OCI-LY1 (cell line): ENCODE measurements around the gene GULP1.
"Not testable (repeated sequence)": the region's sequence is repeated elsewhere in the genome, so short reads cannot be mapped to it uniquely, and the experiment has no call there.

Source experiments
- H2AFZ ChIP-seq: fragments of 200-600 bp; sonication (generic), shearing (Covaris generic); 2 replicates; pipeline ENCODE4 v1.6.0; 2014; ENCODE audit warnings: antibody characterized with exemption, mild to moderate bottlenecking, low read length
- H3F3A ChIP-seq: fragments of 200-600 bp; sonication (generic), shearing (Covaris generic); 2 replicates; pipeline ENCODE4 v1.6.0; 2014; ENCODE audit warnings: mild to moderate bottlenecking, antibody characterized with exemption, low read length, moderate library complexity; ENCODE audit not compliant: insufficient read depth
- H3K27ac ChIP-seq: fragments of 200-600 bp; sonication (generic); 2 replicates; pipeline ENCODE4 v1.5.1; 2014; ENCODE audit warnings: low read length, mixed run types, mild to moderate bottlenecking, low read depth; ENCODE audit not compliant: poor library complexity, severe bottlenecking
- H3K27me3 ChIP-seq: fragments of 200-600 bp; sonication (generic); 2 replicates; pipeline ENCODE4 v1.6.0; 2014; ENCODE audit warnings: antibody characterized with exemption, mild to moderate bottlenecking, low read length, moderate library complexity; ENCODE audit not compliant: insufficient read depth
- H3K36me3 ChIP-seq: fragments of 200-600 bp; sonication (generic); 2 replicates; pipeline ENCODE4 v1.6.1; 2014; ENCODE audit warnings: mild to moderate bottlenecking, antibody characterized with exemption, low read length, moderate library complexity, mixed read lengths; ENCODE audit not compliant: insufficient read depth
- H3K4me1 ChIP-seq: fragments of 200-600 bp; sonication (generic); 2 replicates; pipeline ENCODE4 v1.5.1; 2014; ENCODE audit warnings: mild to moderate bottlenecking, low read length, moderate library complexity; ENCODE audit not compliant: insufficient read depth, severe bottlenecking
- H3K4me2 ChIP-seq: fragments of 200-600 bp; sonication (generic), shearing (Covaris generic); 2 replicates; pipeline ENCODE4 v1.6.1; 2014; ENCODE audit warnings: low read length
- H3K4me3 ChIP-seq: fragments of 200-600 bp; sonication (generic); 2 replicates; pipeline ENCODE4 v1.5.1; 2014; ENCODE audit warnings: low read length, low read depth, mild to moderate bottlenecking, mixed read lengths; ENCODE audit not compliant: poor library complexity, severe bottlenecking
- H3K79me2 ChIP-seq: fragments of 200-600 bp; shearing (Covaris generic); 2 replicates; pipeline ENCODE4 v1.6.1; 2016; ENCODE audit warnings: mixed run types, low read length, mixed read lengths; ENCODE audit not compliant: insufficient read depth
- H3K9ac ChIP-seq: fragments of 200-600 bp; sonication (generic), shearing (Covaris generic); 2 replicates; pipeline ENCODE4 v1.6.1; 2014; ENCODE audit warnings: mild to moderate bottlenecking, low read length, mixed read lengths
- H3K9me2 ChIP-seq: fragments of 200-600 bp; sonication (generic), shearing (Covaris generic); 2 replicates; pipeline ENCODE4 v1.6.1; 2014; ENCODE audit warnings: low read depth, mild to moderate bottlenecking, low read length, mixed read lengths
- H3K9me3 ChIP-seq: fragments of 200-600 bp; shearing (Covaris generic); 2 replicates; pipeline ENCODE4 v1.6.1; 2014; ENCODE audit warnings: low read length, mixed read lengths
- H4K20me1 ChIP-seq: fragments of 200-600 bp; sonication (generic), shearing (Covaris generic); 2 replicates; pipeline ENCODE4 v1.6.0; 2016; ENCODE audit warnings: mild to moderate bottlenecking, low read length; ENCODE audit not compliant: insufficient read depth
- CTCF ChIP-seq: fragments of 200-600 bp; sonication (generic), shearing (Covaris generic); IDR thresholded peaks from 2 replicates; pipeline ENCODE4 v1.5.1; 2017; ENCODE audit warnings: mild to moderate bottlenecking, antibody characterized with exemption, low read length, moderate library complexity, mixed read lengths
- EZH2 ChIP-seq: fragments of 200-600 bp; sonication (generic), shearing (Covaris generic); IDR thresholded peaks from 2 replicates; pipeline ENCODE4 v1.8.0; 2017; ENCODE audit warnings: borderline replicate concordance, mixed run types, mild to moderate bottlenecking, antibody characterized with exemption, low read length, moderate library complexity, mixed read lengths

GULP1 gene

GRCh38 chr2:188295067-188295685 lies 3.5 kb downstream of the GULP1 start:
- Histone ChIP-seq H2AFZ (no peak overlapping the region), H3K27ac (no peak overlapping the region), H3K4me2 (no peak overlapping the region), H3K4me1 (no peaks in the 10 kb centered on the region), H3K9ac (no peak overlapping the region), H3K4me3 (no peak overlapping the region), H3K79me2 (no peaks in the 10 kb centered on the region), H3F3A (no peaks in the 10 kb centered on the region), H3K9me3 (no peaks in the 10 kb centered on the region), H4K20me1 (no peaks in the 10 kb centered on the region), H3K27me3 (no peaks in the 10 kb centered on the region), H3K36me3 (no peaks in the 10 kb centered on the region), H3K9me2 (no peaks in the 10 kb centered on the region)
- no peak for TF ChIP-seq EZH2
- TF ChIP-seq CTCF = no peak

- TF ChIP-seq EZH2 (no peak), CTCF (no peak)
- Histone ChIP-seq H3K9ac (no peak overlapping the region), H3K36me3 (no peaks in the 10 kb centered on the region), H3F3A (no peaks in the 10 kb centered on the region), H3K4me3 (no peak overlapping the region), H4K20me1 (no peaks in the 10 kb centered on the region), H3K27me3 (no peaks in the 10 kb centered on the region), H3K27ac (no peak overlapping the region), H2AFZ (no peak overlapping the region), H3K79me2 (no peaks in the 10 kb centered on the region), H3K9me2 (no peaks in the 10 kb centered on the region), H3K4me1 (no peaks in the 10 kb centered on the region), H3K4me2 (no peak overlapping the region), H3K9me3 (no peaks in the 10 kb centered on the region)
Measured at GRCh38 chr2:188297978-188298377, 6.3 kb downstream of the GULP1 start.

GRCh38 chr2:188298937-188299371 lies 7.3 kb downstream of the GULP1 start:
- not testable (repeated sequence) for H4K20me1 ChIP-seq, H3K79me2 ChIP-seq, H3K27ac ChIP-seq, H3K27me3 ChIP-seq, H3K4me2 ChIP-seq, H3F3A ChIP-seq, H3K9me3 ChIP-seq, H3K4me3 ChIP-seq, H3K9me2 ChIP-seq, H2AFZ ChIP-seq, H3K4me1 ChIP-seq, H3K36me3 ChIP-seq, H3K9ac ChIP-seq

GRCh38 chr2:188303363-188304031 lies 11.8 kb downstream of the GULP1 start:
- Histone ChIP-seq H3K27ac (no peak overlapping the region), H3F3A (no peaks in the 10 kb centered on the region), H4K20me1 (no peaks in the 10 kb centered on the region), H3K9ac (no peak overlapping the region), H3K4me1 (no peaks in the 10 kb centered on the region), H3K27me3 (no peaks in the 10 kb centered on the region), H3K4me3 (no peak overlapping the region), H3K79me2 (no peaks in the 10 kb centered on the region), H3K9me3 (no peaks in the 10 kb centered on the region), H3K9me2 (no peaks in the 10 kb centered on the region), H3K36me3 (no peaks in the 10 kb centered on the region), H3K4me2 (no peak overlapping the region), H2AFZ (no peak overlapping the region)
- TF ChIP-seq CTCF (no peak), EZH2 (no peak)
